HepG2 (cell line): ENCODE results near the gene CCDC126. TPM values are rescaled to one million over a fixed set of nuclear protein-coding genes. Genes with fewer than 3 reads are reported as not detected.

Experiments
- BCL6 ChIP-seq: IDR thresholded peaks from 2 replicates; pipeline ENCODE4 v1.6.1; 2016; ENCODE audit warnings: missing genetic modification reagents, missing compliant biosample characterization
- FOXP4 ChIP-seq: sonication (generic); formaldehyde crosslinking; IDR thresholded peaks from 2 replicates; pipeline ENCODE4 v1.4.0; 2020; ENCODE audit warnings: missing genetic modification reagents
- GABPA ChIP-seq, 2 experiments: IDR thresholded peaks; 2 replicates each; pipeline ENCODE4 v1.6.1; 2011 to 2016; ENCODE audit warnings: low read depth in 2 of 2, low read length in 1 of 2, missing biosample characterization in 1 of 2, missing genetic modification characterization in 1 of 2
- HNF4G ChIP-seq, 2 experiments: sonication (generic) in 1 of 2; formaldehyde crosslinking in 1 of 2; IDR thresholded peaks; 2 replicates each; pipeline versions ENCODE4 v1.4.0 to v1.6.1; 2011 to 2020; ENCODE audit warnings: borderline replicate concordance in 2 of 2, low read depth in 2 of 2, mild to moderate bottlenecking in 2 of 2, low read length in 1 of 2, missing genetic modification reagents in 1 of 2, moderate library complexity in 1 of 2
- HOXA3 ChIP-seq: sonication (generic); formaldehyde crosslinking; IDR thresholded peaks from 2 replicates; pipeline ENCODE4 v1.5.0; 2020; ENCODE audit warnings: missing genetic modification reagents
- IKZF5 ChIP-seq: IDR thresholded peaks from 2 replicates; pipeline ENCODE4 v1.6.1; 2018; ENCODE audit warnings: missing genetic modification reagents, mild to moderate bottlenecking, missing compliant biosample characterization
- KDM6A ChIP-seq: IDR thresholded peaks from 2 replicates; pipeline ENCODE4 v1.6.1; 2016; ENCODE audit warnings: low read depth
- KLF16 ChIP-seq, 2 experiments: sonication (generic) in 1 of 2; formaldehyde crosslinking in 1 of 2; IDR thresholded peaks; 2 replicates each; pipeline versions ENCODE4 v1.6.1 to v1.8.0; 2016 to 2023; ENCODE audit warnings: missing genetic modification reagents in 2 of 2, missing compliant biosample characterization in 1 of 2
- NFYB ChIP-seq: sonication (generic); formaldehyde crosslinking; IDR thresholded peaks from 2 replicates; pipeline ENCODE4 v1.4.0; 2020; ENCODE audit warnings: missing genetic modification reagents
- PITX1 ChIP-seq: sonication (generic); formaldehyde crosslinking; IDR thresholded peaks from 2 replicates; pipeline ENCODE4 v1.5.1; 2020; ENCODE audit warnings: mild to moderate bottlenecking, missing genetic modification reagents
- PPARG ChIP-seq: conservative IDR thresholded peaks from 2 replicates; pipeline ENCODE4 v1.6.1; 2016; ENCODE audit warnings: missing biosample characterization, missing genetic modification reagents
- RFXANK ChIP-seq: IDR thresholded peaks from 2 replicates; pipeline ENCODE4 v1.6.1; 2016
- SOX6 ChIP-seq, 2 experiments: fragments of 450-650 bp in 1 of 2; sonication (generic) in 1 of 2; formaldehyde crosslinking in 1 of 2; IDR thresholded peaks; 2 replicates each; pipeline versions ENCODE4 v1.4.0 to v1.6.1; 2017 to 2020; ENCODE audit warnings: antibody characterized with exemption in 1 of 2, mild to moderate bottlenecking in 1 of 2, missing genetic modification reagents in 1 of 2
- TFDP2 ChIP-seq: sonication (generic); formaldehyde crosslinking; IDR thresholded peaks from 2 replicates; pipeline ENCODE4 v1.4.0; 2020; ENCODE audit warnings: missing genetic modification reagents
- THAP8 ChIP-seq: sonication (generic); formaldehyde crosslinking; IDR thresholded peaks from 2 replicates; pipeline ENCODE4 v1.5.1; 2020; ENCODE audit warnings: missing genetic modification reagents, mild to moderate bottlenecking, borderline replicate concordance
- YY1 ChIP-seq: IDR thresholded peaks from 2 replicates; pipeline ENCODE4 v1.6.1; 2011; ENCODE audit warnings: low read length, low read depth, moderate library complexity, mild to moderate bottlenecking; ENCODE audit not compliant: insufficient read depth, insufficient replicate concordance
- ZMYM4 ChIP-seq: sonication (generic); formaldehyde crosslinking; IDR thresholded peaks from 2 replicates; pipeline ENCODE4 v1.8.1; 2023; ENCODE audit warnings: mild to moderate bottlenecking, missing genetic modification reagents
- ZNF180 ChIP-seq: sonication (generic); formaldehyde crosslinking; IDR thresholded peaks from 2 replicates; pipeline ENCODE4 v1.4.0; 2020; ENCODE audit warnings: low read depth, missing genetic modification reagents, borderline replicate concordance
- ZNF274 ChIP-seq: sonication (generic); formaldehyde crosslinking; IDR thresholded peaks from 2 replicates; pipeline ENCODE4 v1.5.1; 2020; ENCODE audit warnings: mild to moderate bottlenecking, missing genetic modification reagents
- ZNF280B ChIP-seq: sonication (generic); formaldehyde crosslinking; IDR thresholded peaks from 2 replicates; pipeline ENCODE4 v1.5.0; 2020; ENCODE audit warnings: missing genetic modification reagents, mild to moderate bottlenecking, borderline replicate concordance
- ZNF484 ChIP-seq: sonication (generic); formaldehyde crosslinking; IDR thresholded peaks from 2 replicates; pipeline ENCODE4 v1.5.1; 2020; ENCODE audit warnings: mild to moderate bottlenecking, low read depth, missing genetic modification reagents, borderline replicate concordance
- ZNF572 ChIP-seq: sonication (generic); formaldehyde crosslinking; IDR thresholded peaks from 2 replicates; pipeline ENCODE4 v1.5.1; 2020; ENCODE audit warnings: mild to moderate bottlenecking, missing genetic modification reagents
- ZNF644 ChIP-seq: IDR thresholded peaks from 2 replicates; pipeline ENCODE4 v1.6.1; 2016; ENCODE audit warnings: low read depth
- ZNF768 ChIP-seq: sonication (generic); formaldehyde crosslinking; IDR thresholded peaks from 2 replicates; pipeline ENCODE4 v1.4.0; 2020; ENCODE audit warnings: missing genetic modification reagents
- polyA plus RNA-seq, 8 experiments: library from polyadenylated mRNA; depleted of rRNA in 3 of 8; stranded (reverse) in 7 of 8; unstranded in 1 of 8; fragments of >200 nt; fragmentation: Illumina TruSeq in 4 of 8; extraction: Trizol in 4 of 8; gene quantifications; 2 replicates each; pipeline versions ENCODE4 v1.2.1 to v1.2.3, GENCODE V29; 2011 to 2016; ENCODE audit warnings: low read depth in 4 of 8, missing spikeins in 1 of 8, mixed read lengths in 1 of 8; ENCODE audit not compliant: insufficient read depth in 1 of 8
- total RNA-seq, 5 experiments: library from RNA; depleted of rRNA; stranded (reverse); fragments of >200 nt; fragmentation: Illumina TruSeq; extraction: Trizol; gene quantifications; 2 replicates each; pipeline ENCODE4 v1.2.3, GENCODE V29; 2016; ENCODE audit warnings: low read depth in 1 of 5

CCDC126 gene
- total and polyA plus RNA-seq, 2 of the 13 experiments (the other 11 are each of a cell fraction or from before 2014, with no cell fraction given): 3.5 to 9.3 TPM

- peak; percentile 71; the same call in 1 of the 2 replicates for TF ChIP-seq HNF4G (IDR thresholded peaks at IDR 0.05; ENCODE audit: borderline replicate concordance, low read depth, low read length)
- peak; percentile 24; the same call in 1 of the 2 replicates for TF ChIP-seq HNF4G (CRISPR knock-in tag; IDR thresholded peaks at IDR 0.05; ENCODE audit: borderline replicate concordance, low read depth)
- TF ChIP-seq ZNF768 (CRISPR knock-in tag): no peak
- no peak for TF ChIP-seq ZNF280B
- TF ChIP-seq YY1: no peak
- TF ChIP-seq TFDP2: no peak
- 0 out of 2 replicates have a peak, but pooled peaks have one; percentile 21 for TF ChIP-seq PPARG (CRISPR knock-in tag)
- no peak for TF ChIP-seq SOX6 (IDR thresholded peaks at IDR 0.05)
- peak; percentile 53 for TF ChIP-seq SOX6 (CRISPR knock-in tag; IDR thresholded peaks at IDR 0.05)
- no peak for TF ChIP-seq THAP8 (CRISPR knock-in tag)
- TF ChIP-seq KLF16 (CRISPR knock-in tag; IDR thresholded peaks at IDR 0.05): no peak
- TF ChIP-seq KDM6A (CRISPR knock-in tag): no peak
- TF ChIP-seq NFYB: no peak
- TF ChIP-seq IKZF5 (CRISPR knock-in tag): peak; percentile 81; the same call in 1 of the 2 replicates
- 0 out of 2 replicates have a peak, but pooled peaks have one; percentile 32 for TF ChIP-seq ZNF572
- peak; percentile 12; the same call in 1 of the 2 replicates for TF ChIP-seq BCL6 (CRISPR knock-in tag)
- no peak for TF ChIP-seq GABPA (IDR thresholded peaks at IDR 0.05; ENCODE audit: low read depth, low read length)
- peak; percentile 21; the same call in 1 of the 2 replicates for TF ChIP-seq GABPA (CRISPR knock-in tag; IDR thresholded peaks at IDR 0.05; ENCODE audit: low read depth)
- TF ChIP-seq HOXA3: peak; percentile 30; the same call in 1 of the 2 replicates
- no peak for TF ChIP-seq ZNF484 (CRISPR knock-in tag)
- peak; percentile 69; the same call in 1 of the 2 replicates for TF ChIP-seq ZNF644 (CRISPR knock-in tag)
- peak; percentile 64 for TF ChIP-seq PITX1 (CRISPR knock-in tag)
- no peak for TF ChIP-seq ZNF180 (CRISPR knock-in tag)
- TF ChIP-seq FOXP4 (CRISPR knock-in tag): no peak
- peak; percentile 34; the same call in 1 of the 2 replicates for TF ChIP-seq ZMYM4 (CRISPR knock-in tag)
- TF ChIP-seq ZNF274: no peak
- no peak for TF ChIP-seq RFXANK (CRISPR knock-in tag)
These were observed 31.2 kb downstream of the CCDC126 start (continued) for GRCh38 chr7:23628370-23628769.
